H1 (cell line): ENCODE data around the gene OR14I1. TPM values are rescaled to one million over a fixed set of nuclear protein-coding genes. Genes with fewer than 3 reads are reported as not detected.

Experiments used
- CTCF ChIA-PET: fragments of 300-600 bp; sonication (Branson Sonifier 250); formaldehyde crosslinking; loops from one replicate; lab custom pipeline; 2021; ENCODE audit not compliant: partially characterized antibody; lab: Charles Lee
- POLR2A ChIA-PET: fragments of 300-600 bp; sonication (Branson Sonifier 250); formaldehyde crosslinking; loops from one replicate; lab custom pipeline; 2021; ENCODE audit warnings: inconsistent platforms; ENCODE audit not compliant: partially characterized antibody; lab: Charles Lee
- DNase-seq, 2 experiments: peaks; one replicate each; pipeline versions ENCODE4 v3.0.0 to v3.0.0-alpha.2; 2010 to 2022; ENCODE audit warnings: low spot score in 2 of 2, low read depth in 1 of 2, mixed read lengths in 1 of 2
- FAIRE-seq: peaks from 2 replicates; lab custom pipeline; 2011; peaks lifted over from hg19 to GRCh38; lab: Jason Lieb, UNC
- H2AFZ ChIP-seq: 2 replicates; pipeline ENCODE4 v1.8.1; 2012; ENCODE audit warnings: low read length, inconsistent platforms
- H2AK5ac ChIP-seq: 2 replicates; pipeline ENCODE4 v1.6.1; 2013; ENCODE audit warnings: low read depth, low read length
- H2BK120ac ChIP-seq: replicated peaks from 2 replicates; pipeline ENCODE3; 2013; ENCODE audit warnings: low read depth, low read length, inconsistent platforms
- H2BK12ac ChIP-seq: 2 replicates; pipeline ENCODE4 v1.6.1; 2013; ENCODE audit warnings: low read depth, low read length
- H2BK15ac ChIP-seq: 2 replicates; pipeline ENCODE4 v1.6.1; 2013; ENCODE audit warnings: low read length
- H2BK20ac ChIP-seq: 2 replicates; pipeline ENCODE4 v1.6.1; 2013; ENCODE audit warnings: low read length
- H2BK5ac ChIP-seq: 2 replicates; pipeline ENCODE4 v1.6.1; 2013; ENCODE audit warnings: low read depth, low read length
- H3K14ac ChIP-seq: 2 replicates; pipeline ENCODE4 v1.6.1; 2013; ENCODE audit warnings: inconsistent platforms; ENCODE audit not compliant: insufficient read length
- H3K18ac ChIP-seq: 2 replicates; pipeline ENCODE4 v1.6.1; 2013; ENCODE audit warnings: low read length; ENCODE audit errors: extremely low read depth
- H3K23ac ChIP-seq: 2 replicates; pipeline ENCODE4 v1.6.1; 2013; ENCODE audit warnings: inconsistent platforms; ENCODE audit not compliant: insufficient read length
- H3K23me2 ChIP-seq: 2 replicates; pipeline ENCODE4 v1.6.1; 2013; ENCODE audit warnings: low read depth, low read length
- H3K27ac ChIP-seq: 2 replicates; pipeline ENCODE4 v1.6.1; 2011; ENCODE audit warnings: low read depth, low read length, inconsistent platforms
- H3K27me3 ChIP-seq, 4 experiments: replicated peaks in 1 of 4; 1 replicate in 1 of 4; 2 replicates in 3 of 4; pipeline versions ENCODE4 v1.6.1 to v1.8.1; 2011 to 2013; ENCODE audit warnings: low read length in 3 of 4, mild to moderate bottlenecking in 3 of 4, inconsistent platforms in 2 of 4, mixed read lengths in 2 of 4, moderate library complexity in 1 of 4; ENCODE audit not compliant: control insufficient read depth in 3 of 4, insufficient read depth in 3 of 4; ENCODE audit errors: extremely low read depth in 1 of 4
- H3K36me3 ChIP-seq, 4 experiments: 2 replicates each; pipeline versions ENCODE4 v1.6.1 to v1.8.1; 2011 to 2013; ENCODE audit warnings: mild to moderate bottlenecking in 4 of 4, low read length in 3 of 4, moderate library complexity in 2 of 4, control low read depth in 1 of 4, inconsistent platforms in 1 of 4; ENCODE audit not compliant: insufficient read depth in 4 of 4, control insufficient read depth in 2 of 4
- H3K4ac ChIP-seq: replicated peaks from 2 replicates; pipeline ENCODE3; 2013; ENCODE audit warnings: low read length, low read depth, mixed read lengths, inconsistent platforms; ENCODE audit not compliant: insufficient read length
- H3K4me1 ChIP-seq, 4 experiments: replicated peaks in 1 of 4; 1 replicate in 1 of 4; 2 replicates in 3 of 4; pipeline versions ENCODE4 v1.6.1 to v1.8.1; 2011 to 2013; ENCODE audit warnings: low read length in 3 of 4, inconsistent platforms in 2 of 4, mixed read lengths in 1 of 4; ENCODE audit not compliant: insufficient read depth in 4 of 4, control insufficient read depth in 3 of 4
- H3K4me2 ChIP-seq, 2 experiments: 2 replicates each; pipeline versions ENCODE4 v1.6.1 to v1.8.1; 2011 to 2013; ENCODE audit warnings: low read depth in 2 of 2, low read length in 2 of 2, control low read depth in 1 of 2, inconsistent platforms in 1 of 2, mild to moderate bottlenecking in 1 of 2; ENCODE audit not compliant: insufficient read depth in 1 of 2
- H3K4me3 ChIP-seq, 4 experiments: fragments of 200-600, 300-600 bp in 1 of 4; sonication (generic), shearing (Covaris generic), sonication (Bioruptor Twin) in 1 of 4; 2 replicates each; pipeline versions ENCODE4 v1.5.1 to v1.8.1; 2011 to 2016; ENCODE audit warnings: low read length in 4 of 4, low read depth in 3 of 4, control low read depth in 2 of 4, inconsistent platforms in 2 of 4, mild to moderate bottlenecking in 2 of 4, mixed read lengths in 1 of 4, moderate library complexity in 1 of 4; ENCODE audit not compliant: insufficient read depth in 2 of 4; ENCODE audit errors: extremely low read depth in 1 of 4
- H3K56ac ChIP-seq: replicated peaks from 2 replicates; pipeline ENCODE3; 2013; ENCODE audit warnings: low read depth, mild to moderate bottlenecking, mixed read lengths, low read length, inconsistent platforms; ENCODE audit not compliant: insufficient read length
- H3K79me1 ChIP-seq: 2 replicates; pipeline ENCODE4 v1.6.1; 2013; ENCODE audit warnings: low read depth, low read length, control low read depth
- H3K79me2 ChIP-seq, 2 experiments: 2 replicates each; pipeline versions ENCODE4 v1.6.1 to v1.8.1; 2012 to 2013; ENCODE audit warnings: low read length in 2 of 2, mild to moderate bottlenecking in 2 of 2, inconsistent platforms in 1 of 2; ENCODE audit not compliant: insufficient read depth in 2 of 2, control insufficient read depth in 1 of 2
- H3K9ac ChIP-seq, 4 experiments: replicated peaks in 1 of 4; 1 replicate in 1 of 4; 2 replicates in 3 of 4; pipeline versions ENCODE4 v1.6.1 to v1.8.1; 2011 to 2013; ENCODE audit warnings: low read depth in 3 of 4, low read length in 3 of 4, control low read depth in 2 of 4, mild to moderate bottlenecking in 2 of 4, moderate library complexity in 2 of 4, inconsistent platforms in 1 of 4; ENCODE audit errors: extremely low read depth in 1 of 4
- H3K9me3 ChIP-seq, 2 experiments: 2 replicates each; pipeline versions ENCODE4 v1.6.1 to v1.8.1; 2012 to 2013; ENCODE audit warnings: mild to moderate bottlenecking in 2 of 2, moderate library complexity in 2 of 2, control low read depth in 1 of 2, inconsistent platforms in 1 of 2, low read depth in 1 of 2, low read length in 1 of 2, mixed read lengths in 1 of 2; ENCODE audit not compliant: insufficient read depth in 2 of 2
- H4K20me1 ChIP-seq, 2 experiments: replicated peaks in 1 of 2; 2 replicates each; pipeline versions ENCODE3 to v1.8.1; 2011 to 2013; ENCODE audit warnings: inconsistent platforms in 2 of 2, low read length in 2 of 2, mild to moderate bottlenecking in 1 of 2; ENCODE audit not compliant: insufficient read depth in 2 of 2, control insufficient read depth in 1 of 2
- H4K5ac ChIP-seq: 2 replicates; pipeline ENCODE4 v1.6.1; 2013; ENCODE audit warnings: low read length, low read depth, mixed read lengths, inconsistent platforms; ENCODE audit not compliant: insufficient read length
- H4K8ac ChIP-seq: 2 replicates; pipeline ENCODE4 v1.8.0; 2013; ENCODE audit warnings: mild to moderate bottlenecking, moderate library complexity, low read length, inconsistent platforms; ENCODE audit not compliant: insufficient read depth; ENCODE audit errors: extremely low read depth
- H4K91ac ChIP-seq: replicated peaks from 2 replicates; pipeline ENCODE3; 2013; ENCODE audit warnings: low read length, mixed read lengths, inconsistent platforms; ENCODE audit not compliant: insufficient read length
- ASH2L ChIP-seq: fragments of 200-600, 300-600 bp; sonication (generic); IDR thresholded peaks from one replicate; pipeline ENCODE4 v1.7.1; 2017; ENCODE audit warnings: low read length
- CEBPB ChIP-seq: IDR thresholded peaks from 2 replicates; pipeline ENCODE4 v1.6.1; 2012; ENCODE audit warnings: low read depth, low read length
- CTBP2 ChIP-seq: IDR thresholded peaks from 2 replicates; pipeline ENCODE4 v1.7.0; 2011; ENCODE audit warnings: borderline replicate concordance, mild to moderate bottlenecking, moderate library complexity, mixed read lengths, low read length; ENCODE audit not compliant: insufficient read depth, insufficient read length
- JUN ChIP-seq: IDR thresholded peaks from 2 replicates; pipeline ENCODE4 v1.6.1; 2011; ENCODE audit warnings: low read depth, mild to moderate bottlenecking, improper control_type of control experiment, low read length
- RNF2 ChIP-seq: fragments of 200-900, 300-1000 bp; sonication (generic); IDR thresholded peaks from 2 replicates; pipeline ENCODE4 v1.7.1; 2016; ENCODE audit warnings: borderline replicate concordance, low read depth, mild to moderate bottlenecking, antibody characterized with exemption, low read length; ENCODE audit not compliant: poor library complexity, severe bottlenecking; ENCODE audit errors: missing control alignments
- SIRT6 ChIP-seq: IDR thresholded peaks from one replicate; pipeline ENCODE4 v1.7.1; 2012; ENCODE audit warnings: low read length, inconsistent platforms
- SP4 ChIP-seq: IDR thresholded peaks from 2 replicates; pipeline ENCODE4 v1.6.1; 2012; ENCODE audit warnings: low read length, inconsistent platforms
- TAF1 ChIP-seq: IDR thresholded peaks from 2 replicates; pipeline ENCODE4 v1.6.1; 2011; ENCODE audit warnings: mild to moderate bottlenecking, low read depth, low read length
- WGBS, 2 experiments: shearing (Covaris generic) in 1 of 2; methylation state at CpG; one replicate each; pipeline versions ENCODE4 v1.1.6 to v1.1.7; 2013 to 2015; ENCODE audit warnings: low lambda C conversion rate in 2 of 2, mixed read lengths in 2 of 2, inconsistent platforms in 1 of 2, low coverage in 1 of 2, missing lambda C conversion rate in 1 of 2; ENCODE audit not compliant: insufficient replicate concordance in 2 of 2, insufficient coverage in 1 of 2, insufficient read length in 1 of 2; ENCODE audit errors: extremely low coverage in 1 of 2, missing lambda C conversion rate in 1 of 2; 5-methylcytosine and 5-hydroxymethylcytosine counted together
- polyA plus RNA-seq, 7 experiments: library from polyadenylated mRNA; depleted of rRNA in 3 of 7; stranded (reverse) in 5 of 7; unstranded in 2 of 7; fragments of >200 nt in 5 of 7; fragments of 200-250 nt in 2 of 7; gene quantifications; 1 replicate in 5 of 7; 2 replicates in 1 of 7; 4 replicates in 1 of 7; pipeline versions ENCODE4 v1.2.1 to v1.2.3, GENCODE V29; 2011 to 2013; ENCODE audit warnings: missing spikeins in 2 of 7, mixed read lengths in 2 of 7
- total RNA-seq: library from RNA; stranded (reverse); fragmentation: NEBNext Ultra II Directional; extraction: Animal tissue kit (Norgen Biotek cat#: 25700); gene quantifications from 2 replicates; pipeline ENCODE4 v1.2.1, GENCODE V29; 2021

The OR14I1 gene
- total and polyA plus RNA-seq, 2 of the 8 experiments (the other 6 are each of a cell fraction or from before 2014, with no cell fraction given) = not detected

DNA sequence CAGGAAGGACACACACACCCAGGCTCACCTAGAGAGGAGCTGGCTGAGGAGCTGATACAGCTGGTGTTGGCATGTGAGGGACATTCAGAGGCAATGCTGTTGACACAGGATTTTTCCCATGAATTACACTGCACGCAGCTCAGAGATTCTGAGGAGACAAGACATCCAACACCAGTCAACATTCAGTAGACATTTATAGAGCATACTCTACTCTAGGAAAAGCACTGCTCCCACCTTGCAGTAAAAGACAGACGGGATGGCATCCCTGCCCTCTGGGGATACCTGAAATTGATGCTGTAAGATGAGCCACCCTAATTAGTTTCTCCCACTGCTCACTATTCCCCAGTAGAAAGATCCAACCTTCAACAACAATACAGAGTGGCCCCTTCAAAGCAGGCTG lies 47.9 kb upstream of the OR14I1 start:
- DNase-seq = no peak
- Histone ChIP-seq H4K8ac (no peak overlapping the region), H3K4ac (no peak overlapping the region), H3K9ac (no peak overlapping the region), H4K5ac (no peak overlapping the region), H3K14ac (no peak overlapping the region), H2AFZ (no peak overlapping the region), H2BK20ac (no peak overlapping the region), H3K79me1 (no peaks in the 10 kb centered on the region), H2BK15ac (no peak overlapping the region), H2BK12ac (no peak overlapping the region), H2BK5ac (no peak overlapping the region), H3K23ac (no peak overlapping the region), H3K4me1 (no peaks in the 10 kb centered on the region), H2AK5ac (no peak overlapping the region), H3K27me3 (no peaks in the 10 kb centered on the region; a peak in 1 of 7 replicates), H3K36me3 (no peaks in the 10 kb centered on the region; a peak in 1 of 8 replicates), H3K4me3 (no peak overlapping the region), H2BK120ac (no peak overlapping the region), H3K18ac (no peak overlapping the region), H3K23me2 (peaks cover 23% of the 10 kb centered on the region; the same call in 1 of the 2 replicates), H3K56ac (no peak overlapping the region), H3K27ac (no peak overlapping the region), H3K4me2 (no peak overlapping the region), H3K79me2 (no peaks in the 10 kb centered on the region), H4K20me1 (peaks cover 0 to 16% of the 10 kb centered on the region in 2 experiments), H3K9me3 (peaks cover 60 to 74% of the 10 kb centered on the region in 2 experiments), H4K91ac (no peak overlapping the region)
- 63% methylated on average over 2 of the region's 2 CpGs; no CpG with 5 or more reads in 1 of the 2 experiments for whole genome bisulfite sequencing, 2 experiments
- ChIA-PET CTCF (interaction anchor here (1.0 to 1.4 kb wide), 2 partner anchors 16 to 40 kb away, joined by 3 read pairs; no protein-coding TSS in a partner anchor), POLR2A (no interaction called here)
- no peak for FAIRE-seq
- TF ChIP-seq CTBP2 (no peak), CEBPB (no peak), SIRT6 (no peak), ASH2L (no peak), SP4 (no peak), RNF2 (no peak), TAF1 (no peak), JUN (no peak)
